Measurements from ENCODE around the gene C2orf80.

Gene C2orf80

GRCh38 chr2:208189810-208190503, at the start of gene C2orf80:
Gene C2orf80, minus strand, starts transcription at chr2:208190030. Its CDS starts 3,044 bp downstream, at chr2:208186986.
- in situ Hi-C loops (cut with MboI; ENCODE audit: low sequenced_read_pairs, unreplicated experiment): no loop called here
- DNase-seq (ENCODE audit: low spot score): no peak
- TF ChIP-seq, protein P1, sequence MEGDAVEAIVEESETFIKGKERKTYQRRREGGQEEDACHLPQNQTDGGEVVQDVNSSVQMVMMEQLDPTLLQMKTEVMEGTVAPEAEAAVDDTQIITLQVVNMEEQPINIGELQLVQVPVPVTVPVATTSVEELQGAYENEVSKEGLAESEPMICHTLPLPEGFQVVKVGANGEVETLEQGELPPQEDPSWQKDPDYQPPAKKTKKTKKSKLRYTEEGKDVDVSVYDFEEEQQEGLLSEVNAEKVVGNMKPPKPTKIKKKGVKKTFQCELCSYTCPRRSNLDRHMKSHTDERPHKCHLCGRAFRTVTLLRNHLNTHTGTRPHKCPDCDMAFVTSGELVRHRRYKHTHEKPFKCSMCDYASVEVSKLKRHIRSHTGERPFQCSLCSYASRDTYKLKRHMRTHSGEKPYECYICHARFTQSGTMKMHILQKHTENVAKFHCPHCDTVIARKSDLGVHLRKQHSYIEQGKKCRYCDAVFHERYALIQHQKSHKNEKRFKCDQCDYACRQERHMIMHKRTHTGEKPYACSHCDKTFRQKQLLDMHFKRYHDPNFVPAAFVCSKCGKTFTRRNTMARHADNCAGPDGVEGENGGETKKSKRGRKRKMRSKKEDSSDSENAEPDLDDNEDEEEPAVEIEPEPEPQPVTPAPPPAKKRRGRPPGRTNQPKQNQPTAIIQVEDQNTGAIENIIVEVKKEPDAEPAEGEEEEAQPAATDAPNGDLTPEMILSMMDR (IDR thresholded peaks at IDR 0.05; ENCODE audit: borderline replicate concordance, control extremely low read depth, extremely low read depth, insufficient read depth, missing control alignments): no peak

DNA sequence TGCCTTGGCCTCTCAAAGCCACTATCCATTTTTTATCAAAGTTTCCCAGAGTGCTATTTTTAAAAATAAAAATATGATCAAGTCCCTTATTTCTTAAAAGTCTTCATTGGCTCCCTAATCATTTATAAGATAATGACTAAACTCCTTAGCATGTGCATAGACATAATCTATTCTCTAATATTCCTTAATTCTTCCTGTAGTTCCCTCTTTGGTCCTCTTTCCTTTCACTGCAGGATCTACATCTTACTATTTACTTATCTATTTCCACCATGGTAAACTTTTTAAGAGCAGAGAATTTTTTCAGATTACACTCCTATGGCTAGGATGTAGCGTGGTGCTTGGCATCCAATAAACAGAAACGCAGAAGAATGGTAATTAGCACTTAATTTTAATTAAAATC, 46.0 kb upstream of the C2orf80 start:
- in situ Hi-C loops (cut with MboI; ENCODE audit: low sequenced_read_pairs, unreplicated experiment): no loop called here
- TF ChIP-seq, protein P1 (IDR thresholded peaks at IDR 0.05; ENCODE audit: borderline replicate concordance, control extremely low read depth, extremely low read depth, insufficient read depth, missing control alignments): no peak
- DNase-seq (ENCODE audit: low spot score): no peak

DNA sequence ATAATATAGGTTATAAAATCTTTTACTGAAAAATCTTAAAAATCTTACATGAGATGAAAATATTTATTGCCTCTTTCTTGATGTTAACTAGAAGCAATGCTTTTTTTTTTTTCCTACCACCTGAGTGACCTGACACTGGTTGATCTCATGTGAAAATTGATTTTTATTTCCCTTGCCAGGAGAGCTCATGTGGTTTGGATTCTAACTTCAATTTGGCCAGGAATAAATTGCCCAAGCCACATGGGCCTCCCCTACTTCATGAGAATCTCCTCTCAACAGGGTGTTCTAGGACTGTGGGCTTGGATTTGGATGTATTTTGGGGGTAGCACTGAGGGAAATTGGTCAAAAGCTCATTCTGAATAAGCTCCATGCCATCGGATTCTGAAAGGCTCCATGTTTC, 45.0 kb upstream of the C2orf80 start:
- DNase-seq (ENCODE audit: low spot score): no peak
- TF ChIP-seq, protein P1 (IDR thresholded peaks at IDR 0.05; ENCODE audit: borderline replicate concordance, control extremely low read depth, extremely low read depth, insufficient read depth, missing control alignments): no peak
- in situ Hi-C loops (cut with MboI; ENCODE audit: low sequenced_read_pairs, unreplicated experiment): no loop called here

- no peak for DNase-seq (ENCODE audit: low spot score)
- TF ChIP-seq, protein P1 (IDR thresholded peaks at IDR 0.05; ENCODE audit: borderline replicate concordance, control extremely low read depth, extremely low read depth, insufficient read depth, missing control alignments): no peak
- in situ Hi-C loops (cut with MboI; ENCODE audit: low sequenced_read_pairs, unreplicated experiment): no loop called here
Measured at GRCh38 chr2:208228476-208228875, 38.6 kb upstream of the C2orf80 start.

GRCh38 chr2:208227581-208228232, 37.9 kb upstream of the C2orf80 start:
- no peak for DNase-seq (ENCODE audit: low spot score)
- TF ChIP-seq, protein P1 (IDR thresholded peaks at IDR 0.05; ENCODE audit: borderline replicate concordance, control extremely low read depth, extremely low read depth, insufficient read depth, missing control alignments): no peak
- in situ Hi-C loops (cut with MboI; ENCODE audit: low sequenced_read_pairs, unreplicated experiment): no loop called here

- in situ Hi-C loops (cut with MboI; ENCODE audit: low sequenced_read_pairs, unreplicated experiment): no loop called here
- TF ChIP-seq, protein P1 (IDR thresholded peaks at IDR 0.05; ENCODE audit: borderline replicate concordance, control extremely low read depth, extremely low read depth, insufficient read depth, missing control alignments): no peak
- DNase-seq (ENCODE audit: low spot score): no peak
Measured at GRCh38 chr2:208224802-208225201, 35.0 kb upstream of the C2orf80 start.
